Stimulated activated CD4-positive, alpha-beta T cell treated with anti-CD3 and anti-CD28 coated beads, Interleukin-1b, Interleukin-23, amount 100 ng/mL, for 1 hour (primary cell): ENCODE data around the gene TMEM167A.

Experiments
- DNase-seq, 2 donors: peaks; one replicate each; pipeline ENCODE4 v3.0.0-alpha.2; 2020; ENCODE audit warnings: low read depth in 2 of 2

The TMEM167A gene

GRCh38 chr5:83076742-83077661 lies at the start of gene TMEM167A, which contains the start of gene XRCC4:
TMEM167A (minus strand) TSS chr5:83077394; CDS start chr5:83077323, 71 bp downstream.
XRCC4 (plus strand) TSS chr5:83077547; CDS start chr5:83104920, 27,373 bp downstream.
- DNase-seq: peak; percentile 70 to 72

GRCh38 chr5:83126501-83126900 lies 49.3 kb upstream of the TMEM167A start:
- no peak for DNase-seq

GRCh38 chr5:83125560-83125959 lies 48.4 kb upstream of the TMEM167A start:
- no peak for DNase-seq

GRCh38 chr5:83124593-83124992 lies 47.4 kb upstream of the TMEM167A start:
- no peak for DNase-seq

GRCh38 chr5:83118976-83119375 lies 41.8 kb upstream of the TMEM167A start:
- DNase-seq: no peak

- DNase-seq: no peak
Measured at GRCh38 chr5:83118471-83118870, 41.3 kb upstream of the TMEM167A start.

- no peak for DNase-seq
Measured at GRCh38 chr5:83115816-83116215, 38.6 kb upstream of the TMEM167A start.

GRCh38 chr5:83109380-83109779 lies 32.2 kb upstream of the TMEM167A start:
- no peak for DNase-seq

- DNase-seq: no peak
Measured at GRCh38 chr5:83107692-83108420, 30.7 kb upstream of the TMEM167A start.

- DNase-seq: no peak
Measured at GRCh38 chr5:83104021-83104420, 26.8 kb upstream of the TMEM167A start.

- no peak for DNase-seq
Measured at GRCh38 chr5:83102364-83102980, 25.3 kb upstream of the TMEM167A start.

GRCh38 chr5:83101514-83101913 lies 24.3 kb upstream of the TMEM167A start:
- DNase-seq: no peak

GRCh38 chr5:83099445-83099844 lies 22.3 kb upstream of the TMEM167A start:
- DNase-seq: no peak

- DNase-seq: no peak
Measured at GRCh38 chr5:83099001-83099400, 21.8 kb upstream of the TMEM167A start.

GRCh38 chr5:83097689-83098231 lies 20.6 kb upstream of the TMEM167A start:
- DNase-seq: no peak

GRCh38 chr5:83096660-83097339 lies 19.6 kb upstream of the TMEM167A start:
- no peak for DNase-seq

GRCh38 chr5:83095957-83096539 lies 18.9 kb upstream of the TMEM167A start:
- no peak for DNase-seq

- DNase-seq: no peak
Measured at GRCh38 chr5:83095163-83095956, 18.2 kb upstream of the TMEM167A start.

GRCh38 chr5:83093692-83094091 lies 16.5 kb upstream of the TMEM167A start:
- DNase-seq: no peak

GRCh38 chr5:83092619-83093018 lies 15.4 kb upstream of the TMEM167A start:
- DNase-seq: no peak
